Effector memory CD4-positive, alpha-beta T cell (primary cell): ENCODE results near the gene MEOX2.

Experiments
- DNase-seq, 3 donors: peaks; one replicate each; pipeline ENCODE4 v3.0.0-alpha.2; 2020
- H3K27ac ChIP-seq: 2 replicates; pipeline ENCODE4 v1.7.0; 2013; ENCODE audit warnings: mild to moderate bottlenecking, low read length, moderate library complexity; ENCODE audit not compliant: insufficient read depth, poor library complexity, severe bottlenecking
- H3K27me3 ChIP-seq: replicated peaks from 2 replicates; pipeline ENCODE4 v1.7.0; 2013; ENCODE audit warnings: mild to moderate bottlenecking, low read length; ENCODE audit not compliant: insufficient read depth, control insufficient read depth, poor library complexity, severe bottlenecking
- H3K36me3 ChIP-seq: 2 replicates; pipeline ENCODE4 v1.7.0; 2013; ENCODE audit warnings: mild to moderate bottlenecking, low read length, moderate library complexity; ENCODE audit not compliant: control insufficient read depth, insufficient read depth
- H3K4me1 ChIP-seq: 2 replicates; pipeline ENCODE4 v1.7.0; 2013; ENCODE audit warnings: low read length, mild to moderate bottlenecking; ENCODE audit not compliant: control insufficient read depth, insufficient read depth, poor library complexity, severe bottlenecking
- H3K4me3 ChIP-seq: 2 replicates; pipeline ENCODE4 v1.7.0; 2013; ENCODE audit warnings: low read length, low read depth, mild to moderate bottlenecking; ENCODE audit not compliant: insufficient read depth, poor library complexity, severe bottlenecking
- H3K9me3 ChIP-seq: 2 replicates; pipeline ENCODE4 v1.7.0; 2013; ENCODE audit warnings: mild to moderate bottlenecking, low read length, moderate library complexity; ENCODE audit not compliant: control insufficient read depth

Gene MEOX2

DNA sequence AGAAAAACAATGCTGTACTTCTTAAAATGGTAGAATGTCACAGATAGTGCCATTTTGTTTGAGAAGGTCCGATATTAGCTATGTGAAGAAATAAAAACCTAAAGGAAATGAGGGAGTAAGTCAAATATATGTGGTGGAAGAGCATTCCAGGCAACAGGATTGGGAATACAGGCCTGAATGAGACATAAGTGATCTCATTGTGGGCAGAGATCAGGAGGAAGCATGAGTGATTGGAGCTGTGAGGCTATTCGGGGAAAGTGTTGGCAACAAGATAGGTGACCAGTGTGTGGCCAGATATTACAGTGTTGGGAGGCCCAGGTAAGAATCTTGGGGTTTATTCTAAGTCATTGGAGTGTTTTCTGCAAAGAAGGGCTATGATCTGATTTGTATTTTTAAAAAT is 83.4 kb downstream of the MEOX2 start:
- DNase-seq, result no peak
- Histone ChIP-seq H3K36me3 (no peaks in the 10 kb centered on the region), H3K27me3 (no peaks in the 10 kb centered on the region), H3K4me1 (no peaks in the 10 kb centered on the region), H3K4me3 (no peak overlapping the region), H3K27ac (no peak overlapping the region), H3K9me3 (no peaks in the 10 kb centered on the region)

DNA sequence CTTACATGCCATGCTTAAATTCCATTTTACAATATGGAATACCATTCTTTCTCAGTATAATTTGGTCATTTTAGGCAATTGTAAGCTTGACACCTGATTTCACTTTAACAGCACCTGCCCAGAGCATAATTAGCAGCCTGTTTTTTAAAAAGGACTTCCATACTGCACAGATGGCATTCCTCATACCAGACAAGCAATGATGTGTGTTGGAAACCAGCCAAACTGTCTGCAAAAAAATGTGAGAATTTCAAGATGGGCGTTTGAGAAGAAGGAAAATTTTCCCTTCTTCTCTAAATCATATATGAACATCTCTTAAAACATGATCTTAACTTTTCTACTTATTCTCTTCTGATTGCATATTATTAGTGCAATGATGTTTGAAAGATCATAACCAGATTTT is 84.2 kb downstream of the MEOX2 start:
- Histone ChIP-seq H3K36me3 (no peaks in the 10 kb centered on the region), H3K4me3 (no peak overlapping the region), H3K27ac (no peak overlapping the region), H3K27me3 (no peaks in the 10 kb centered on the region), H3K4me1 (no peaks in the 10 kb centered on the region), H3K9me3 (no peaks in the 10 kb centered on the region)
- no peak for DNase-seq

DNA sequence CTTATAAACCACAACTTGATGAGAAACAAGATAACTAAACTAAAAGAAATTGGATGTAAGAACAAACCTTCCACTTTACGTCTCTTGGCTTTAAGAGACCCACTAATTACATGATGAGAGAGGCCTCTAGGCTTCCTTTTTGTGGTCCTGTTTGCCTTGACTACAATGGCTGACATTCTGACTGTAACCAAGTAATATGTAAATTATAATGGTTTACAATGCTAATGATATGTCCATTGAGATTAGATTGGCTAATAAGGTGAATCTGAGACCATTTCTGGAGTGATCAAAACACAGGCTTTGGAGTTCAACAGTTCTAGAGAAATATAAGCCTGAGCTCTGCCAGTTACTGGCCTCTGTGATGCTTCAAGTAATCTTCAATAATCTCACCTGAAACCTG is 85.3 kb downstream of the MEOX2 start:
- no peaks in the 10 kb centered on the region for H3K9me3 ChIP-seq
- DNase-seq, result no peak
- H3K4me1 ChIP-seq, result no peaks in the 10 kb centered on the region
- no peaks in the 10 kb centered on the region for H3K27me3 ChIP-seq
- no peak overlapping the region for H3K27ac ChIP-seq
- no peaks in the 10 kb centered on the region for H3K36me3 ChIP-seq
- no peak overlapping the region for H3K4me3 ChIP-seq

DNA sequence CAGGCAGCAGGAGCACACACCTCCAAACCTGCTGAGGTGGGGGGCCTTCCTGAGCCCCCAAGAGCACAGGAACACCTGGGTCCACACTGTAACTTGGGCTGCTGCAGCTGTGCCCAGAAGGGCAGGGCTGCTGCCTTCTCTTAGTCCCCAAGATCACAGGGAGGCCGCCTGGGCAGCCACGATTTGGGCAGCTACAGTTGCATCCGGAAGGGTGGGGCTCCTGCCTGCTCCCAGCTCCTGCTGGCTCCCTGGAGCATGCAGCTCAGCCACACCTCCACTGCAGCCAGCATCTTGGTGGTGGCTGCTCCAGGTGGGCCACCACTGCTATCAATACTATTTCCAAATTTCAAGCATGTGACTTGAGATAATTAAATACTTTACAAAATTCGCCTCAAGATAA is 86.2 kb downstream of the MEOX2 start:
- Histone ChIP-seq H3K27me3 (no peaks in the 10 kb centered on the region), H3K27ac (no peak overlapping the region), H3K9me3 (no peaks in the 10 kb centered on the region), H3K4me3 (no peak overlapping the region), H3K4me1 (no peaks in the 10 kb centered on the region), H3K36me3 (no peaks in the 10 kb centered on the region)
- no peak for DNase-seq

DNA sequence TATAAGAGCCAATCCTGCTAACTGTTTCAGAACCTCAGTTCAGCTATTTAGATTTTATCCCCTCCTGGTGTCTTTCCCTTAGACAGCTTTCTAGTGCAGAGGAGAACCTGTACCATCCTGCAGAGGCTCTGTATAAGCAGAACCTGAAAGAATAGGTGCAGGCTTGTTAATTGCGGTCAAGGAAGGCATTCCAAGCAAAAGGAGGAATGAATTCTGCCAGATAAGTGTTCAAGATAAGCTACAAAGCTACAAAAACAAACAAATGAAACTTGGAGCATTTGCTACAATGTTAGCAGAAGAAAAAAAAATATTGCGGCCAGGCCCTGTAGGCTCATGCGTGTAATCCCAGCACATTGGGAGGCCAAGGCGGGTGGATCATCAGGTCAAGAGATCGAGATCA is 92.0 kb downstream of the MEOX2 start:
- Histone ChIP-seq H3K36me3 (no peaks in the 10 kb centered on the region), H3K4me3 (no peak overlapping the region), H3K27ac (no peak overlapping the region), H3K4me1 (no peaks in the 10 kb centered on the region), H3K9me3 (no peaks in the 10 kb centered on the region), H3K27me3 (no peaks in the 10 kb centered on the region)
- no peak for DNase-seq

DNA sequence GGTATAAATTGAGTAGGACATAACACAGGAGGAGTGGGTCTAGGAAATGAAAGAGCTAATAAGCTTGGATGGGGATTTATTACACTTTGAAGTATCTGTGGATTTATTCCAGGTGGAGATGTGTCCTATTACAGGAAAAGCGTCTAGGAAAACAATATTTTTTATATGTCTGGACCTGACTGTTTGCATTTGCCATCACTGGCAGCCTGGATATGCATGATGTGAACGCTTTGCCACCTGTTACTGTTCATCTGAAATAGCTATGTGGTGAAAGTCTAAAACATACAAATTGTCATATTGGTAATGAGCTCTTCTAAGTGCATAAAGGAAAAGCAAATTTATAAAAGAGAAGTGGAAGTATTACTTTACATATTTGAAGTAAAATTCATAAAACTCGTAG is 93.1 kb downstream of the MEOX2 start:
- H3K4me1 ChIP-seq, result no peaks in the 10 kb centered on the region
- H3K36me3 ChIP-seq, result no peaks in the 10 kb centered on the region
- H3K27me3 ChIP-seq, result no peaks in the 10 kb centered on the region
- H3K4me3 ChIP-seq, result no peak overlapping the region
- no peak overlapping the region for H3K27ac ChIP-seq
- no peak for DNase-seq
- H3K9me3 ChIP-seq, result no peaks in the 10 kb centered on the region

DNA sequence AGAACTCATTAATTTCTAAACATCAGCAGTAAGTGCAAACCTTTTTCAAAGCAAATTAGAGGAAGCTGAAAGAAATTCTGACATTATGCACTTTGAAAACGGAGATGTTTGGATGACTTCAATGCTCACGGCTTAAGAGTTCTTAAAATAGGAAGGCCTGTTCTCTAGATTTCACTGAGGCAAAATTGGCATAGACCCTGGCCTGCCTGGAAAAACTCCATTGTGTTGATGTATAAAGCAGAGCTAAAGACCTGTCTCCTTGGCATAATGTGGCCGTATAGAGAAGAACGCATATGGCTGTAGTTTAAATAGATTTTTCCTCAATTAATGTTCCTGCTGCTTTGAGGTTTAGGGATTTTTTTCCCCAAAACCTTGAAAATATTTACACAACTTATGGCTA is 100.2 kb downstream of the MEOX2 start:
- H3K27ac ChIP-seq, result no peak overlapping the region
- no peaks in the 10 kb centered on the region for H3K4me1 ChIP-seq
- no peak overlapping the region for H3K4me3 ChIP-seq
- H3K36me3 ChIP-seq, result no peaks in the 10 kb centered on the region
- H3K9me3 ChIP-seq, result no peaks in the 10 kb centered on the region
- DNase-seq, result no peak
- H3K27me3 ChIP-seq, result no peaks in the 10 kb centered on the region

DNA sequence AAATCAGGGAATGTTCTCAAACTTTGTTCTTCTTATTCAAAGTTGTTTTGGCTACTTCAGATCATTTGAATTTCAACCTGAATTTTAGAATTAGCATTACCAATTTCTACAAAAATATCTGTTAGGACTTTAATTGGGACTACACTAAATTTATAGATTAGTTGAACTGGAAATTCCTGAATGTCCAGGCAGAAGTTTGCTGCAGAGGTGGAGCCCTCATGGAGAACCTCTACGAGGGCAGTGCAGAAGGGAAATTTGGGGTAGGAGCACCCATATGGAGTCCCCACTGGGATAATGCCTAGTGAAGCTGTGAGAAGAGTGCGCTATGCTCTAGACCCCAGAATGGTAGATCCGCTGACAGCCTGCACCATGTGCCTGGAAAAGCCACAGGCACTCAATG is 101.9 kb downstream of the MEOX2 start:
- Histone ChIP-seq H3K4me1 (no peaks in the 10 kb centered on the region), H3K4me3 (no peak overlapping the region), H3K9me3 (no peaks in the 10 kb centered on the region), H3K27me3 (no peaks in the 10 kb centered on the region), H3K36me3 (no peaks in the 10 kb centered on the region), H3K27ac (no peak overlapping the region)
- DNase-seq, result no peak

DNA sequence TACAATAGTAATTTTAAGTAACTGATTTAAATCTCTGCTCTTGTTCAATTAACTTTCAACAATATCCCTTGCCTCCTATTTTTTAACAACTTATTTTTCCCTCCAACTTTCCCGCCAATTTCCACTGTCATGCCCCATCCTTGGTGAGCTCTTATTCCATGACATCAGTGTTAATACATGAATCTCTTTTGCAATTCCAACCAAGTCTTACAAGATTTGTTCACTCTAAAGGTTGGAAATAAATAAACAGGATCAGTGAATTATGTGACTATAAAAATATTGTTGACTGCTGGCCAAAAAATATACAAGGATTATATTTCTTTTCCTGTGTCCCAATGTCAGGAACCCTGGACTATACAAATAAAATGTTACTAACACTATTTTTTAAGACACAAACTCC is 103.7 kb downstream of the MEOX2 start:
- Histone ChIP-seq H3K27me3 (no peaks in the 10 kb centered on the region), H3K4me3 (no peak overlapping the region), H3K4me1 (no peaks in the 10 kb centered on the region), H3K27ac (no peak overlapping the region), H3K9me3 (peaks cover 4% of the 10 kb centered on the region), H3K36me3 (no peaks in the 10 kb centered on the region)
- DNase-seq, result no peak

DNA sequence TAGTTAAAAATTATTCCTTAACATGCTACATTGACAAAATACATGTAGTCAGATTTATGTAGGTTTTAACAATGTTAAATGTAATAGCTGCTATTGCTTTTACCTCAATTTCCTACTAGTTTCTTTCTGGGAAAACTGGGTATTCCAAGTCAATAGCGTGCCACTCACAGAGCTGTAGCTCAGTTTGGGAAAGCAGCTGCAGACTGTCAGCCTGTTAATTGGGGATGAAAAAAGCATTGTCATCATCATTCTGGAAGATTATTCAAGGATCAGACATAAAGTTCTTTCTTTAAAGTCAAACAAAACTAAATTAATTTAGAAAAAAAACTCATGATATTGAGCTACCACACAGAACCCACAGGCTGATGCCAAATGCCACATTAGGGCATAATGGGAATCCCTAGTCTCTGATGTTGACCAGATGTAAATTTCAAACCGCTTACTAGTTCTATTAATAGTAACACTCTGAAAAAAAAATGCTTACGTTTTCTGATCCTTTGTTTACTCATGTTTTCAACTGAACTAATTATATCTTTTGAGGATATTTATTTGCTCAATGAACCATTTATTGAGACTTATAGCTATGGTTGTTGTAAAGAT is 105.0 kb downstream of the MEOX2 start:
- no peak for DNase-seq
- Histone ChIP-seq H3K27me3 (no peaks in the 10 kb centered on the region), H3K9me3 (peaks cover 4% of the 10 kb centered on the region), H3K36me3 (no peaks in the 10 kb centered on the region), H3K4me3 (no peak overlapping the region), H3K27ac (no peak overlapping the region), H3K4me1 (no peaks in the 10 kb centered on the region)
